HG03039 (cell line): ENCODE data around the gene CKAP4.
A peak's percentile ranks its signal among the peaks of the same experiment; 100 is the strongest.
"Not testable (repeated sequence)": the region's sequence is repeated elsewhere in the genome, so short reads cannot be mapped to it uniquely, and the experiment has no call there.

Experiments used
- ATAC-seq: cut with Tn5 transposase; IDR thresholded peaks from one replicate; pipeline ENCODE4 v1.9.1; 2021; ENCODE audit warnings: mild to moderate bottlenecking, moderate library complexity; ENCODE audit not compliant: unreplicated experiment

Gene CKAP4

DNA sequence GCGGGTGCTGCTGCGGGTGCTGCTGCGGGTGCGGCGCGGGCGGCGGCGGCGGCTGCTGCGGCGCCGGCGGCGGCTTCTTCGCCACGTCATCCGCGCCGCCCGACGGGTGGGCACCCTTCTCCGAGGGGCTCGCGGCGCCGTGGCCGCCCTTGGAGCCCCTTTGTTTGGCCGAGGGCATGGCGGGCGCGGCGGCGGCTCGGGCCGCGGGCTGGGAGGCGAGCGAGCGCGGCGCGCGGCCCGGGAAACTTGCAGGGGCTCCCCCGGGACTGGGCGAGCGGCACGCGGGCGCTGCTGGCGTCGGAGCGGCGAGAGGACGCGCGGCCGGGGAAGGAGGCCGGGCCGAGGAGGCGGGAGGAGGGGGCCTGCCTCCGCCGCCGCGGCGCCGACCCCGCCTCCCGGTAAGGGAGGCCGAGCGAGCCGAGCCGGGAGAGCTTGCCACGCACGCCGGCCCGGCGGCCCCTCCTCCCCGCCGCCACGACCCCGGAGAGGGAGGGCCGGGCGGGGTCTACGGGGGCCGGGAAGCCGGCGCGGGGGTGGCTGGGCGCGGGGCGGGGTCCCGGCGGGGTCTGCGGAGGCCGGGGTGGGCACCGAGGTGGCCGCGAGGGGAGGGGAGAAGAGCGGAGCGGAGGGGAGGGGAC is at the start of gene CKAP4:
TSS of gene CKAP4 (minus strand) at position 347 of the 638 bp plus-strand sequence. CDS start at position 178, 169 bp downstream.
- ATAC-seq: peak; percentile 51

GRCh38 chr12:106297075-106297474 is 49.3 kb upstream of the CKAP4 start:
- ATAC-seq: no peak

DNA sequence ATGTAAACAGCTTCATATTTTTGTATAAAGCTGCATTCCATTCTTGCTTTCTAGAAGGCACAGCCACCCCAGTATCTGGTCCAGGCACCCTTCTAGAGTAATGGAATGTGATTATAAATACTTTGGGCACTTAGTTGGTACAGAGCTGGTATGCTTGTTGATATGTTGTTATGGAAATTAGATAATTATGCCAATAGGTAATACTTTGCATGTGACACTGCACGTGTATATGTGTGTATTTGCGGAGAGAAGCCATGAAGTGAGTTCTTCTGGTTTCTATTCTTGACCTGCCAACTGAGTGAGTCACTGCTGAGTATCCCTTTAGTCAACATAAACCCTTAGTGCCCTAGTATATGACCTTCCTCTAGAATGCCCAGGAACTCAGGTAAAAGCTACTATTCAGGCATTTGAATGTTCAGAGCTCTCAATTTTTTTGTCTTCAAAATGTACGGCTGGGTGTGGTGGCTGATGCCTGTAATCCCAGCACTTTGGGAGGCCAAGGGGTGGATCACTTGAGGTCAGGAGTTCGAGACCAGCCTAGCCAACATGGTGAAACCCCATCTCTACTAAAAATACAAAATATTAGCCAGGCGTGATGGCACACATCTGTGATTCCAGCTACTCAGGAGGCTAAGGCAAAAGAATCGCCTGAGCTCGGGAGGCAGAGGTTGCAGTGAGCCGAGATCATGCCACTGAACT is 48.5 kb upstream of the CKAP4 start:
- no peak for ATAC-seq

- no peak for ATAC-seq
Measured at GRCh38 chr12:106292339-106292738, 44.5 kb upstream of the CKAP4 start.

- ATAC-seq: no peak
Measured at GRCh38 chr12:106291342-106291741, 43.5 kb upstream of the CKAP4 start.

DNA sequence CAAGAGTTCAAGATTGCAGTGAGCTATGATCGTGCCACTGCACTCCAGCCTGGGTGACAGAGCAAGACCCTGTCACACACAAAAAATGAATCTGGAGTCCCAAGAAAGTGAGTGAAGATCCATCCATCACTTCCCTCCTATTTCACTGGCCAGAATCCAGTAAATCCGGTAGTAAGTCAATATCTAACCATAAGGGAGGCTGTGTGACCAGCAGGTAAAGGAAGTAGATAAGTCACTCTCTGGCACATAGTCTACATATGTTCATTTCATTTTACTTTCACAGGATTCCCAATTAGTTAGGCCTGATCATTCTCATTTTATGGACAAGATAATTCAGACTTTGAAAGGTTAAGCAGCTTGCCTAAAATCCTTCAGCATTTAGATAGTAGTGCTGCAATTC is 42.8 kb upstream of the CKAP4 start:
- no peak for ATAC-seq

GRCh38 chr12:106289196-106289681 is 41.4 kb upstream of the CKAP4 start:
- ATAC-seq: no peak

- ATAC-seq: no peak
Measured at GRCh38 chr12:106288494-106289195, 40.8 kb upstream of the CKAP4 start.

GRCh38 chr12:106288101-106288493 is 40.3 kb upstream of the CKAP4 start:
- no peak for ATAC-seq

DNA sequence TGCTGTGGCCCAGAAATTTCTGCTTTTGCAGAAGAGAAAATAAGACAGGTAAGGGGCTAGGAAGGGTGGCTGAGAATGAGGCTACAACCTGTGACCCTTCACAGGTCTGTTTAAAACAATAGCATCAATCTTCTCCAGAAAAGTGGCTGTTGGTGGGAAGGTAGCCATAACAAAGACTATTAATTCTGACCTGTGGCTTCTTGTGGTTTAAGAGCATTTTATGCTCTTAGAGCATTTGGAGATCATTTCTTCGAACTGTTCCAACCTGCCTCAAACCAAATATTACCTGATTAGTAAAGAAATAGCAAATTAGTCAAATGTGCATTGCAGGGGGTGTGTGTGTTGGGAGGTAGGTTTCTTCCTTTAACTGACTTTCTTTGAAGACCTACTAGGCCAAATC is 39.5 kb upstream of the CKAP4 start:
- no peak for ATAC-seq

- not testable (repeated sequence) for ATAC-seq
Measured at GRCh38 chr12:106286576-106287162, 38.8 kb upstream of the CKAP4 start.

DNA sequence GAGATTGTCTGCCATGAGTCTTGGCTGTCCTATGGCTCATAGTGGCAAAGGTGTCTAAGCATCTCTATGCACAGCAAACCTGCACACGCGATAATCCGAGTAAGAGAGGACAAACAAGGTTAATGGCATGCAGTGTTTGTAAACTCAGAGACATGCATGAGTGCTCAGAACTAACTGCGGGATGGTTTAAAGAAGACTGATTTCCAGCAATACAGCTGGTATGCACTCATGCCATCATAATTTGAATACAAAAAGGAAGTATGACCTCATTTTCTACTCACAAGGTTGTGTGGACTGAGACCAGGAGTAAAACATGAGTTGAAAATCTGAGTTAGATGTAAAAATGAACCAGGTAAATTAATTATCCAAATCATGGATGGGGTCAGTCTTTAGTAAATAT is 38.2 kb upstream of the CKAP4 start:
- no peak for ATAC-seq

DNA sequence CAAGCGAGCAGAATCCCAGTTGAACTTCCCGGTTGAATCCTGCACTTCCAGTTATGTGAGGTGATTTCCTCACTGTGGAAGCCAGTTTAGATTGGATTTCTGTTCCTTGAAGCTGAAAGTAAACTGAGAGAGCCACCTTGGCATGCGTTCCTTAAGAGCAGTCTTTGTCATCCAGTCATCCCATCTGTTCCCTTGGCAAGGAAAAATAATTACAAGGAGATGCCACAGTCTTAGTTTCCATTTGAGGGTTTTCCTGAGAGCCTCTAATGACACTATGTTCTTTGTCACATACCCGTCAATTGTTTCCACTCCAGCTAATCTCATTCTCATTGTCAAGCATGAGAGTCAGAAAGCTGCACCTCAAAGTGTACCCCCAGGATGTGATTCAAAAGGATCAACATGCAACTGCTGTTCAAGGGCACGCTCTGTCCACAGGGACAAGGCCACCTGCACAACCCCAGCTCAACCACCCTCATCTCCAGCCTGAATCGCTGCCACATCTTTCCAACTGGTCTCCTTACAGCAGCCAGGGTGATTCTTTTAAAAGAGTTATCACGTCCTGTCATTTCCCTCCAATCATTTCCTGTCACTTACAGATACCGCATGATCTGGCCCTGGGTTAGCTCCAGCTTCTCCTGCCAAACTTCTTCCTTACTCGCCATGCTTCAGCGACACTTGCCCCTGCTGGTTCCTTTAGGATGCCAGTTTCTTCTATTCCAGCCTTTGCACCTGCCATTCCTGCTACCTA is 36.7 kb upstream of the CKAP4 start:
- ATAC-seq: no peak

DNA sequence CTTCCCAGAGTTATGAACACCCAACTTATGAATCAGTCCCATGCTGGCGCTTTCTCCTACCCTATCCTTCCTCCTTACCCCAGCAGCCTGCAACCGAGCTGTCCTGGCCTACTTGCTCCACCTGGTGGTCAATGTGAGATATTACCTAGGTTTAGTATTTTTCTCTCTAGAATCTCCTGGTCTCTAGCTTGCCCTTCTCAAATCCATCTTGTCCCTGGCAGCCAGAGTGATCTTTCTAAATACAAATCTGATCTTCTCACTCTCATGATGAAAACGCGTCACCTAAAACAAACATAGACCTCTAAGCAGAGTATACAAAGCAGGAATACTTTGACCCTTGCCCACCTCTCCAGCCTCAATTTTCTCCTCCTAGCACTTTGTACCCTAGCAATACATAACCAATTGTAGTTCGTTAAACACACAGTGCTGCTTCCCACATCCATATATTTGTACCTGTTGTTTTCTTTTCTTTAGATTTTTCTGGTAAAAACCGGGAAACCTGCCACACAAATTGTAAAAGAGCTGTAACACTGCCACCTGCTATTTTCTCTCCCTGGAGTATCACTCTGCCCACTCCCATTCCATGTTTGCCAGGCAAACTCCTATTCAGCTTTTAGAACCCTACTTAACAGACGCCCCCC is 34.8 kb upstream of the CKAP4 start:
- no peak for ATAC-seq

DNA sequence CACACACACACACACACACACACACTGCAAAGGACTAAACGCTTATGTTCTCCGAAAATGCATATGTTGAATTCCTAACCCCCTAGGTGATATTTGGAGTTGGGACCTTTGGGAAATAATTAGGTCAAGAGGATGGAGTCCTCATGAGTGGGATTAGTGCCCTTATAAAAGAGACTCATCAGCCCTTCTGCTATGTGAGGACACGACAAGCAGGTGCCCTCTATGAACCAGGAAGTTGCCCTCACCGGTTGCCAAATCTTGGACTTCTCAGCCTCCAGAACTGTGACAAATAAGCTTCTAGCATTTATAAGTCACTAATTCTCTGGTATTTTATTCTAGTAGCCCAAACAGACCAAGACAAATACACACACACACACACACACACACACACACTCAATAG is 34.0 kb upstream of the CKAP4 start:
- ATAC-seq: no peak

DNA sequence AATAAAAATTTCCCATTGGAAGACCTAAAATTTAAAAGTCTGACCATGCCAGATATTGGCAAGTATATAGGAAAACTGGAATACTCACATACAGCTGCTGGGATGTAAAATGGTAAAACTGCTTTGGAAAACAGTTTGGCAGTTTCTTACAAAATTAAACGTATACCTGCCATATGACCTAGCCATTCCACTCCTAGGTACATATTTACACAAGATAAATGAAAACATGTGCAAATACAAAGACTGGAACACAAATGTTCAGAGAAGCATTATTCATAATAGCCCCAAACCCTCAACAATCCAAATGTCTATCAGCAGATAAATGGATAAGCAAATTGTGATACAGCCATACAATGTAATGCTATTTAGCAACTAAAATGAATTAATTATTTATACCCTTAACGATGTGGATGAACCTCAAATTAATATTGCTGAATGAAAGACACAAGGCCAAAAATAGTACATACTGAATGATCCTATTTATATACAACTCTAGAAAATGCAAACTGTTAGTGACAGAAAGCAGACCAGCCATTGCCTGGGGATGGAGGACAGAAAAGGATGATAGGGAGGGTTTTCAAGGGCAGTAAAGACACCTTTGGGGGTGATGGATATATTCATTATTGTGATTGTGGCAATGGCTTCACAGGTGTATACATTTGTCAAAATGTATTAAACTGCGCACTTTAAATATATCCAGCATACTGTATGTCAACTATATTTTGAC is 33.4 kb upstream of the CKAP4 start:
- no peak for ATAC-seq

- ATAC-seq: no peak
Measured at GRCh38 chr12:106280106-106280505, 32.3 kb upstream of the CKAP4 start.

DNA sequence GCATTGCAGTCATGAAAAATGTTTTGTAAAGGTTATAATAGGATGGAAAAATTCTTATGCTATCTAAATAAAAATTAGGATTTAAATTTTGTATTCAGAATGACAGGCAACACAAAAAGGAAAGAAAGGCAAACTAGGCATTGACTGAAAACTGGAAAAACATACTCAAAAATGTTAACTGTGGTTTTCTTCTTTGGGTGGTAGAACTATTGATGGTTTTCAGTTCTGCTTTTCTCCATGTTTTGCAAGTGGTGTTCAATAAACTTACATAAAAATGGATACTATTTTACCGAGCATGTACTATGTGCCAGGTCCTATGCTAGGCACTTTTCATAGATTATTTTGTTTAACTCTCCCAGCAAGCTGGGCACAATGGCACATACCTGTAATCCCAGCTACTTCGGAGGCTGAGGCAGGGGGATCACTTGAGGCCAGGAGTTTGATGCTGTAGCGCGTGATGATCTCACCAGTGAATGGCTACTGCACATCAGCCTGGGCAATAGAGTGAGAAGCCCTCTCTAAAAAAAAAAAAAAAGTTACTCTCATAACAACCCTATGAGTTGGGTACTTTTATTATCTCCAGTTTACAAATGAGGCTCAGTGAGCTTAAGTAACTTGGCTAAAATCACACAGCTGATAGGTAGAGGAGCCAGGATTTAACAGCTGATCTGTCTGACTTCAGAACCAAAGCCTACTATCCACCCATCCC is 28.4 kb upstream of the CKAP4 start:
- peak; percentile 66 for ATAC-seq

DNA sequence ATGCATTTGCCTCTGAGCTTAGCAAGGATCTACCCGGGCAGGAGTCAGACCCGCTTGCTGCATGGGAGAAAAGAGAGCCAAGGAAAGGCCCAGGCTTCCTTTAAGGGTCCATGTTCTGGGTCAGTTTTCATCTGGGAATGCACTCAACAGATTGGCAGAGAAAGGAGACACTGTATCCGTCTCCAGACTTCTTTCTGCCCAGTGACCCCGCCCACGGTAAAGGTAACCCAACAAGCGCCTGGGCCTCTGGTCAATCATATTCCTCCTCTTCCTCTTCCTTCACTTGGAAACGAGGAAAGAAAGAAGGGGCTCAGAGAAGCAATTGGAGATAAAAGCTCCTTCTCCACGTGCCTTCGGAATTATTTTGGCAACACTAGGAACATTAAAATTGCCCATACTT is 27.6 kb upstream of the CKAP4 start:
- no peak for ATAC-seq
